Fibroblast of villous mesenchyme (primary cell): ENCODE data around the gene IPO5. TPM values are rescaled to one million over a fixed set of nuclear protein-coding genes. Genes with fewer than 3 reads are reported as not detected.
A peak's percentile ranks its signal among the peaks of the same experiment; 100 is the strongest.

Experiments
- DNase-seq: peaks from one replicate; pipeline ENCODE4 v3.0.0-alpha.2; 2010; ENCODE audit warnings: low read depth
- H3K4me3 ChIP-seq: 2 replicates; pipeline ENCODE4 v1.5.1; 2011; ENCODE audit warnings: low read depth, mild to moderate bottlenecking, low read length
- CTCF ChIP-seq: IDR thresholded peaks from 2 replicates; pipeline ENCODE4 v1.5.1; 2012; ENCODE audit warnings: low read depth, mild to moderate bottlenecking, low read length; ENCODE audit not compliant: insufficient read depth
- total RNA-seq: library from RNA; depleted of rRNA; stranded (reverse); fragments of >200 nt; gene quantifications from 2 replicates; pipeline ENCODE4 v1.2.3, GENCODE V29; 2012

The IPO5 gene
- total RNA-seq, 1 donor = 282 TPM

- peak overlapping the region; percentile 63 for H3K4me3 ChIP-seq
- TF ChIP-seq CTCF = no peak
- no peak for DNase-seq
Observed at GRCh38 chr13:97977982-97978381, 24.5 kb downstream of the IPO5 start.

GRCh38 chr13:97978651-97979050 is 25.2 kb downstream of the IPO5 start:
- no peak for TF ChIP-seq CTCF
- no peak for DNase-seq
- H3K4me3 ChIP-seq = peak overlapping the region; percentile 63

GRCh38 chr13:97979051-97979450 is 25.6 kb downstream of the IPO5 start:
- no peak overlapping the region for H3K4me3 ChIP-seq
- TF ChIP-seq CTCF = no peak
- no peak for DNase-seq

- no peak for DNase-seq
- H3K4me3 ChIP-seq = no peak overlapping the region
- no peak for TF ChIP-seq CTCF
Observed at GRCh38 chr13:97979556-97979955, 26.1 kb downstream of the IPO5 start.

- DNase-seq = peak; percentile 34
- H3K4me3 ChIP-seq = no peak overlapping the region
- TF ChIP-seq CTCF = no peak
Observed at GRCh38 chr13:97982286-97982685, 28.8 kb downstream of the IPO5 start.

- H3K4me3 ChIP-seq = no peak overlapping the region
- no peak for TF ChIP-seq CTCF
- DNase-seq = no peak
Observed at GRCh38 chr13:97986835-97987234, 33.4 kb downstream of the IPO5 start.

GRCh38 chr13:97999653-98000052 is 46.2 kb downstream of the IPO5 start:
- no peak for TF ChIP-seq CTCF
- DNase-seq = no peak
- H3K4me3 ChIP-seq = no peak overlapping the region
